Smooth muscle cell of the brain vasculature (primary cell): Measurements from ENCODE around the gene DOCK2.
"Not testable (repeated sequence)": the region's sequence is repeated elsewhere in the genome, so short reads cannot be mapped to it uniquely, and the experiment has no call there.

Experiments
- DNase-seq: peaks from one replicate; pipeline ENCODE4 v3.0.0-alpha.2; 2012; ENCODE audit warnings: low read depth, low spot score

Gene DOCK2

DNA sequence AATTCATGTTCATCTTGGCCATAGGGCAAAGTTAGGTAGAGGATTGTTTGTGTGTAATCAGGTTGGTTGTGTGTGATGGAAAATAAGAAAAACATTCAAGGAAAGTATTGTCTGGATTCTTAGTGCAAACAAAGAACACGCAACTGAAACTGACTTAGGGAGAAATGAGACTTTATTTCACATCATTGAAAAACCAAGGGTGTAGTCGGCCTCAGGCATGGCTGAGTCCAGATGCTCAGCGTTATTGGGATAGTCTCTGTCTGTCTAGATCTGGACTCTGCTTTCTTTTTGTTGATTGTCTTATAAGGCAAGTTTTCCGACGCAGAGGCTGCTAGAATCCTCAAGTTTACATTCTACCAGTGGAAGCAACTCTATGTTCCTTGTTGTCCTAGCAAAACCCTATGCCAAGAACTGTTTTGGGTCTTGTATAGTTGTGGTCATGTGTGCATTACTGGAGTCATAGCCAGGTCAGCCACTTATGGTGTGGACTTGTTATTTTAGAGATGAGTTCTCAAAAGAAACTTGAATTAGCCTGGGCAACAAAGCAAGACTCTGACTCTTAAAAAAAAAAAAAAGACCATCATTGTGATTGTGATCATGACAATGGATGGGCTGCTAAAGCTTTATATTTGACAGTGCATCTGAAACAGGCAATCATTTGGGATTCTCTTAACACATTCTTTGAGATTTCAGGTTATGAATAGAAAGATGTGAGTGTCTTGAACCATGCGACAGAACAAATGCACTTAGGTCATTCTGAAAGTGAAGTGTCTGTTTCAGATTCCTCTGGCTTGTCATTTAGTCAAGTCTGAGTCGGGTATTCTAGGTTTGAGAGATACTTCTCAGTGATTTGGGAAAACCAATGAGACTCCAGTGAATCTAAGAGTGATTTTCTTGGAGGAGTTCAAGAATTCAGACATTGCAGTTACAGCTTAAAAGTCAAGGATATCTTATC is 82.6 kb downstream of the DOCK2 start:
- no peak for DNase-seq

DNA sequence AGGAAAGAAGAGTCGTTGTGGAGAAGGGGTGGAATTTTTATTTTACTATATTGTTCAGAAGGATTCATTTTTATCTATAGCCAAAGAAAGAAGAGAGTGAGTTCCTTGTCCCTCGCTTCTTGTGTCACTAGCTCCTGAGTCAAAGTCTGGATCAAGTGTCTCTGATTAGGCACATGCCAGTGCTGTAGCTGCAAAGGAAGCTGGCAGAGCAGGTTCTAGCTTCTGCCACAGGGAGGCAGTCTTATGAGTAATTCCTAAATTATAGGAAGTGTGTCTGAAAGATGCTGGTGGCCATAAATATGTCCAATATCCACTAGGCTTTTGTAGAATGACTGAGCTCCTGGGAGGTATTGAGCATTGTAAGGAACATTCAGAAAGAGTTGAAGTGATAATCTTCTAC is 84.7 kb downstream of the DOCK2 start:
- no peak for DNase-seq

DNA sequence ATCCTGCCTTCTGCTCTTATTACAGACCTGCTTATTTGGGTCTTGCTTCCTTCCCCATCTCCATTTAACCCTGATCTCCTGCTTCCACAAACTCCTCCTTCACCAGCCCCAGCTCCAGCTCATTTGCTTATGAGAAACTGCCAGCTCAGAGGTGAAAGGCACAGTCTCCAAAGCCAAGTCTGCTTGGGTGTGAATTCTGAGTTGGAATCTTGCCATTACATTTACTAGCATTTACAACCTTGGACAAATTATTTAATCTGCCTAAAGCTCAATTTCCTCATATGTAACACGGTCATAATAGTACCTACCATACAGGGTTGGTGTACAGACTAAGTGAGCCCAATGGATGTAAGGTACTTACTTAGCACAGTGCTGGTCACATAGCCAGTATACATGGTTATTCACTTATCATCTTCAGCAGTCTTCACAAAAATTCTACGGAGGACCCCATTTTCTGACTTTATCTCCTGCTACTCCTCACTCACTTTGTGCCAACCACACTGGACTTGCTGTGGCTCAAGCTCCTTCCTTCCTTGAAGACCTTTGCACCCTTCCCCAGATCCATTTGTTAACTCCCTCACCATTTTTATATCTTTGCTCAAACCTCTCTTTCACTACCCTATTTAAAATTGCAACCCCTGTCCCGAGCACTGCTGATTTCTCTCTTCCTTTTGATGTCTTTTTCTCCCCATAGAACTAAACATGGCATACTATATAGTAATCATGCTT is 86.2 kb downstream of the DOCK2 start:
- DNase-seq: no peak

DNA sequence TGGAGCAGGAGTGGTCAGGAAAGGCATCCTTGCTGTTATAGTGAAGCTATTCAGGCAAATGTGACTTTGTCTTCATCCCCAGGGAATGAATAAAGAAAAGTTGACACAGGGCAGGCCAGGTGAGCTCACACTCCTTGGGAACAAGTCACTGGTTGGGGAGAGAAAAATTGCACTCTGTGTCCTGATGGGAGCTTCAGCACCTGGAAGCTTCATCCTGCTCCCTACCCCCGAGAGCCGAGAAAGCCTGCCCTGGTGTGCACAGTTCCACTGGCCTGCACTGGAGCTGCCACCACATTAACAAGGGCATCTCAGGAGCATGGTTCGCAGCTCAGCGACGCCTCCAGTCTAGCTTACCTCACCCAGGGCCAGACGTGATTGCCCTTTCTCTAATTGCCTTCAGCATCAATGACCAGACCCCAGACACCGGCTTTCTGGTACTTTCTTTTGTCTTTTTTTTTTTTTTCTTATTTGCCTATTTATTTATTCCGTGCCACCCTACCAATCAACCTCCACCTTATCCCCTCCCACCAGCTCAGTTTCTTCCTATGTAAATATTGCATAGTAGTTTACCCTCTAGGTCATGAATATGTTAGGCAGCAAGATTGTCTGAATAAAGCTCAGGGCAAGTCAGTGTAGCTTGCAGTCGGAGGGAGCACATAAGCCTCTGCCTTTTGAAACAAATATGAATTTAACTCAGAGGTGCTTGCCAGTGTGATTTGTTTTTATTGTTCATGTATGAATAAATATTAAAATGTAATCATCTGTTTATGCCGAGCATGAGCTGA is 87.4 kb downstream of the DOCK2 start:
- no peak for DNase-seq

DNA sequence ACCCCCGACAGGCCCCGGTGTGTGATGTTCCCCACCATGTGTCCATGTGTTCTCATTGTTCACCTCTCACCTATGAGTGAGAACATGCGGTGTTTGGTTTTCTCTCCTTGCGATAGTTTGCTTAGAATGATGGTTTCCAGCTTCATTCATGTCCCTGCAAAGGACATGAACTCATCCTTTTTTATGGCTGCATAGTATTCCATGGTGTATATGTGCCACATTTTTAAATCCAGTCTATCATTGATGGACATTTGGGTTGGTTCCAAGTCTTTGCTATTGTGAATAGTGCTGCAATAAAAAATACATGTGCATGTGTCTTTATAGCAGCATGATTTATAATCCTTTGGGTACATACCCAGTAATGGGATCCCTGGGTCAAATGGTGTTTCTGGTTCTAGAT is 88.6 kb downstream of the DOCK2 start:
- DNase-seq: not testable (repeated sequence)

DNA sequence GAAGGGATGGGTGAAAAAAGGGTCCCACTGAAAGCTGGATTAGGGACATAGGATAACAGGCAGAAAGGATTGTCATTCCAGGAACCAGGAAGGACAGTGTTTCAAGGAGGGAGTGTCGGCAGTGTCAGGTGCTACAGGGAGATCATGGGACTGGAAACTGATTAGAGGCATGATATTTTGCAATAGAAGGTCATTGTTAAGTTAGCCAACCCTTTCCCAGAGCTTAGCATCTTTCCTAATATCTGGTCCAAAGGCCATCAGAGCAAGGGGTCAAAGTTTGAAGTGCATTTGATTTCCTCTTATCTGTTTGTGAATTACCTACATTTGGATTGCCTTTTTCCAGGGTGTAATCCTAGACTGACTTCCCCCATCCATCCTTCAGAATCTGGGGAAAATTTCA is 91.3 kb downstream of the DOCK2 start:
- no peak for DNase-seq

DNA sequence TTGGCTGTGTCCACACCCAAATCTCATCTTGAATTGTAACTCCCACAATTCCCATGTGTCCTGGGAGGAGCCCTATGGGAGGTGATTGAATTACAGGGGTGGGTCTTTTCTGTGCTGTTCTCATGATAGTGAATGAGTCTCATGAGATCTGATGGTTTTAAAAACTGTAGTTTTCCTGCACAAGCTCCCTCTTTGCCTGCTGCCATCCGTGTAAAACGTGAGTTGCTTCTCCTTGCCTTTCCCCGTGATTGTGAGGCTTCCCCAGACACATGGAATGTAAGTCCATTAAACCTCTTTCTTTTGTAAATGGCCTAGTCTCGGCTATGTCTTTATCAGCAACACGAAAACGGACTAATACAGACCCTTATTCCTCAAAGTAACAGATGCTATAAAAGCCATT is 94.1 kb downstream of the DOCK2 start:
- no peak for DNase-seq

DNA sequence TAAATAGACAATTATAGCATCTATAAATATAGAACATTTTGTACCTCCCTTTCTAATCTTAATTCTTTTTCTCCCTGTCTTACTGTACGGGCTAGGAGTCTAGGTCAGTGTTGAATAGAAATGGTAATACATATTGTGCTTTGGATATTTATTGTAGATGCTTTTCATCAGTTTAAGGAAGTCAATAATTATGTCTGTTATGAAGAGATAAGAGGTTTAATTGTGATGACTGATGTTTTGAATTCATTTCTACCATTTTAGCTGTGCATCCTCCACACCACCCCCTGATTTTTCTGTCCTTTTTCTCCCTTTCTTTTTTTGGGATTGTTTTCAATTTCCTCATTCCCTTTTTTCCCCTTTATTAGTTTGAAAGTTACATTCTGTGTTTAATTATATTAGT is 95.8 kb downstream of the DOCK2 start:
- no peak for DNase-seq

DNA sequence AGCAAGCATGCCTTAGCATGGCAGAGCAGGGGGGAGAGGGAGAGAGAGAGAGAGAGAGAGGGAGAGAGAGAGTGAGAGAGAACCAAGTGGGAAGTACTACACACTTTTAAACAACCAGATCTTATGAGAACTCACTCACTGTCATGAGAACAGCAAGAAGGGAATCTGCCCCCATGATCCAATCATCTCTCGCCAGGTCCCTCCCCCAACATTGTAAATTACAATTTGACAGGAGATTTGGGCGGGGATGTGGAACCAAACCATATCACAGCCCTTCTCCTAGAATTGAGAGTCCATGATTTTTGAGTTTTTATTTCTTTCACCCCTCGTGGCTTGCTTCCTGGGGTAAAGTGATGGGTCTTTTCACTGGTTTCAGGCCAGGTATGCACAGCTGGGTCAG is 98.8 kb downstream of the DOCK2 start:
- no peak for DNase-seq

DNA sequence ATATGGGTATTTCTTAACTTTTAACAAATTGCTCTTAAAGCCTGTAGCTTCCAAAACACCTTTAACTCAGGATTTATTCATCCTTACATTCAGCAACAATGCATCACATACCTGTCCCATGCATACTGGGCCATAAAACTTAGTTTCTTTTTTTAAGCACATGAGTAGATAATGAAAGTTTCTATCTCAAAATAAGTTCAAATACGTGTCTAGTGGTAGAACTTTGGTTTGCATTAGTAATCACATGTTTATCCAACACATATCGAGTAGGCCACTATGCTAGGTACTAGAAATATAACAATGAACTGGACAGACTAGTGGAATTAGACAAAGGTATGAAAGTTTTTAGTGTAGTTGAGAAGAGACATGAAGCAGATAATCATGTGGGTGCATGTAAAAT is 99.6 kb downstream of the DOCK2 start:
- no peak for DNase-seq

DNA sequence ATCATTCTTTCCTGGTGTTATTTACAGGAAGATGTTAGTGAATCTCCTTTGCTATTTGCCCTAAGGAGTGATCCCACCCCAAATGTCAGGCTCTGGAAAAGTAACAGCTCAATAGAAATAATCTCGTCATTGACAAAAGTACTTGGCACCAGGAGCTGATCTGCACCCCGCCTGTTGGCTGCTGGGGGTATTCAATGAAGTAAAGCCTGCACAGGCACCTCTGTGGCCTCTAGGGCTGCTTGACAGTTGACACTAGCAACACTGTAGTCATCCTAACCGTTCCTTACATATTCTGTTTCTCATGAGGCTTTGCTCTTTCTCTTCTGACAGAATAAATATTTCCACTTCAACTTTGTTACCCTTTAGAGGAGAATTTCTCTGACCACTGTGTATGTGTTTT is 103.4 kb downstream of the DOCK2 start:
- no peak for DNase-seq

DNA sequence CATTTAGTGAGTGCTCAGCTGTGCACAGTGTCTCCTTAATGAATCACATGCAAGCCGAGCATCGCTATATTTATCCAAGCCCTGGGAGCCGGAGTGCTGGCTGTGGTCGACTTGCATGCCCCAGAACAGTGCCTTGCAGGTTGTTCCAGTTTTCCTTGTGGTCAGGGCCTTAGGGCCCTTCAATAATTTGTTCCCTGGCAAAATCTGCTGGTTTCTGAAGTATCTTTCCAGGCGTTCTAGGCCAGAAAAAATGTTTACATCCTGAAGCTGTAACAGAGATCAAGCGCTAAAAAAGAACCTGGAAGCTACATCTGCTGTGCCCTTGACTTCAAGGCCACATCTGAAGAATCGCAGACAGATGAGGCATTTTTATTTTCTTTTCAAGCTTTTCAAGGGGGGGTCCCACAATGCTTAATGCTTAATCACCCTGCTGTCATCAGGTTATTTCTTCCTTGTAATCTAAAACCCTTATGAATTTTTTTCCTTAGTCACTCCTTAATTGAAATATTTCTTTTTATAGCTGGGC is 105.8 kb downstream of the DOCK2 start:
- peak; percentile 74 for DNase-seq

DNA sequence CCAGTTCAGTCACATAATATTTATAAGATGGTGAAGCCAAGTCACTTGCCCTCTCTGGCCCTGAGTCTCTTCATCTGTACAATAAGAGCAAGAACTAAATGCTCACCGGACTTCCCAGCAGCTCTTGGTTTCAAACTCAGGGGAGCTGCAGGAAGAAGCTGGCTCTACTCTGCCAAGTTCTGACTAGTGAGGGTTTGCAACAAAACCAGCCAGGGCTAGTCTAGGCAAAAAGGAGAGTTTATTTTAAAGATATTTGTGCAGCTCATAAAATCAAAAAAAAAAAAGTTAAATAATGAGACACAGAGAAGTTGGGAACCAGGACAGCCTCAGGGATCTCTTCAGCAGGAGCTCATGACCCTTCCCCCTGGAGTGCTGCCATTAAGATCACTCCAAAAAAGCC is 107.3 kb downstream of the DOCK2 start:
- DNase-seq: no peak

DNA sequence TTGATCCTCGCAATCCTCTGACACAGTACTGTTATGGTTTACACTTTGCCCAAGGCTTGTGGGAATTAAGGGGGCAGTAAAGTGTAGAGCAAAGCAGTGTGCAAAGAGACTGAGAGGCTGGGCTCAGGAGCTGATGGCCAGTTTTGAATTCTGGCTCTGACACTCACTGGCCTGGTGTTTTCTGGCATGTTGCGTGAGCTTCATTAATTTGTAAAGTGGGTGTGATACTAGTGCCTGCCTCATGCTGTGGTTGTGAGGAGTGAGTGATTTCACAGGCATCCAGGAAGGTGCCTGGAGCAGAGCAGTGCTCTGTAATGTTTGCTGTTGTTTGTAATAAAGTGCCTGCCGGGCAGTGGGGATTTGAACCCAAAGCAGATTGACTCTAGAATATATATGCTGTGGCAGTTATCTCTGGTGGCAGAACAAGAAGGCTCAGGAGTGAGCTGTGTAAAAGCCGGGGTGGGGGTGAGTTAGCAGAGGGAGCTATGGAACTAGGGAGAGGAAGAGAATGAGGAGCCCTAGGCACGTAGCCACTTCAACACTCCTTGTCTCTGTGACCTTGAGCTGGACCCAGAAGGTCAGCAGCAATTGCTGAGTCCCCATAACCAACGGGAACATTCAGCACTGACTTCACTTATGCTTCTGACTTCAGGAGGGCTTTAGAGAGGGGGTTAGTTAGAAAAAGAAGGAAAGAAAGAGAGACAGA is 108.5 kb downstream of the DOCK2 start:
- no peak for DNase-seq

DNA sequence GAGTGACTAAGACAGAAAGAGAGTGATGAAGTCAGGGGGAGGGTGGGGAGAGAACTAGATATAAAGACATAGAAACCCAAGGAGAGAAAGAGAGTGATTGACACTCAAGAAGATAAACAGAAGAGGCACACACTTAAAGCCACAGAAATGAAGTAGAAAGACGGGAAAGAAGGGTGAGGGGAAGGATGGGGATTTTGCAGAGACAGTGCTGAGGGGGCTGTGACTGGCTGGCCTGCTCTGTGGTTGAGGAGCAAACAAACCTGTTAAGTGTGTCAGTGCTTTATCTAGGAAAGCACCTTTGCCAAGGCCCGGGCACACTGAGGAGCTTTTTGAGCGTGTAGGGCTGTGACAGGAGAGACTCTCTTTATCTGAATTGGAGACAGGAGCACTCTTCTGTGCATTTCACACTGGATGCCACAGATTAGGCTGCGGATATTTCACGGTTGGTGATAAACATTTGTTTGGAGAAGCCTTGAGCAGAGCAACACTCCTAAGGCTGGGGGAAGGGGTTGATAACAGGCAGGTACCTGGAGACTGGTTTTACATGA is 109.1 kb downstream of the DOCK2 start:
- no peak for DNase-seq

DNA sequence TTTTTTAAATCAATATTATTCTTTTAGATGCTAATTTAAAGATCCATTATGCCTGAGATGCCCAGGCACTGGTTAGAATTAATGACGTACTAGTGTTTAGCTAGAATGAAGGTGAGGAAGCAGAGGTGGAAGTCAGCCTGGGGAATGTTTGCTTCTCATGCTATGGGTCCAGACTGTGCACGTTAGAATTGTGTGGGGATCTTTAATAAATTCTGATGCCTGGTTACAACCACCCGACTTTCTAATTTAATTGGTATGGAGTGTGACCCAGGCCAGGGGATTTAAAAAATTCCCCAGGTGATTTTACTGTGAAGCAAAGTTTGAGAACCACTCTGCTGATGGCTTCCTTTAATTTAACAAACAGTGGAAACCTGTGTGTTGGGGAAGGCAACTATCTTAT is 111.1 kb downstream of the DOCK2 start:
- no peak for DNase-seq

DNA sequence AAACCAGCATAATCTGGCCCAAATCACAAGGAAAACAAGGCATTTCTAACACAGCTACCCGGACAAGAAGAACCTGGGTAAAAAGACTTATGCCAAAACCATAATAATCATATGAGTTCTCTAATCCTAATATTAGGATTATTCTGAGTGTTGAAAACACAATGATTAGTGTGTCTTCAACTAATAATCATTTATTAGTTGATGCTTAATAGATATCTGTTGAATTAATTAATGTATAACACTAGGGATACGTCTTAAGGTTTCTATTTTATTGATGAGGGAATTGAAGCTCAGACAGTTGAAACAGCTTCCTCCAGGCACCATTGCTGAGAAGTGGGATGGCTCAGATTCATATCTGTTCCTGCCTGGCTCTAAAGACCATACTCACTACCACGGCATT is 112.2 kb downstream of the DOCK2 start:
- no peak for DNase-seq

DNA sequence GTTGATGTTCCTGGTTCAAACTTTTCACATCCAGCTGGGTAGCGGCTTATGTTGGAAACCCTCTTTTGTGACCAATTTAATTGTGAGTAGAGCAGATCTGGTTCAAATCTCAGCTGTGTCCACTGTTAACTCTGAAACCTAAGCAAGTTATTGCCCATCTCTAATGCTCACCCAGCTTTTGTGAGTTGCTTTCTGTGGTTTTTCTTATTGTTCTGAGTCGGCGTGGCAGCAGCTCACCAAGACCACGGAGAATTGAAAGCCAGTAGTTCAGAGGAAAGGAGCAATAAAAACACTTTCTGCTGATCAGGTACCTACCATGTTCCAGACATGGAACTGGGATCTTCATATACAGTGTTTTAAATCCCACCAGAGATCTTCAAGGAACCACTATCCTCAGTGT is 114.4 kb downstream of the DOCK2 start:
- DNase-seq: no peak

DNA sequence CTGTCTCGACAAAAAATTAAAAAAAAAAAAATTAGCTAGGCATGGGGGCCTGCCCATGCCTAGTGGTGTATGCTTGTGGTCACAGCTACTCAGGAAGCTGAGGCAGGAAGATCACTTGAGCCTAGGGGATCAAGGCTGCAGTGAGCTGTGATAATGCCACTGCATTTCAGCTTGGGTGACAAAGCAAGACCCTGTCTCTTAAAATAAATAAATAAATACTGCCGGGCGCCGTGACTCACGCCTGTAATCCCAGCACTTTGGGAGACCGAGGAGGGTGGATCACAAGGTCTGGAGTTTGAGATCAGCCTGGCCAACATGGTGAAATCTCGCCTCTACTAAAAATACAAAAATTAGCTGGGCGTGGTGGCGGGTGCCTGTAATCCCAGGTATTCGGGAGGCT is 115.5 kb downstream of the DOCK2 start:
- not testable (repeated sequence) for DNase-seq

DNA sequence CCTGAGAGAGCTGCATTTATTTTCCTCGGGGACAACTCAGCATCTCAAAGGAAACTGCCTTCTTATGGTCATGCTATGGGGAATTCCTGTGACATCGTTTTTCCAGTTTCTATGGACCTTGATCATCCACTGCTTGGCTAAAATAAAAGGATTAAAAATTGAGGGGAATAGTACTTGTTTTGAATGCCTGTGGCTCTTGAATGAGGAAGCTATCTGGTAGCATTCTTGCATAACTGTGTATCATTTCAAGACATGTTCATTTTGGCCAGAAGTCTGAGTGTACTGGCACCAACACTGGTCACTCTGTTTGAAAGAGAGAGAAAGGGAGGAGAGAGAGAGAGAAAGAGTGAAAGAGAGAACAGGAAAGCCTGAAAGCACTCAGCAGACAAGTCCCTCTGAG is 116.7 kb downstream of the DOCK2 start:
- DNase-seq: no peak

DNA sequence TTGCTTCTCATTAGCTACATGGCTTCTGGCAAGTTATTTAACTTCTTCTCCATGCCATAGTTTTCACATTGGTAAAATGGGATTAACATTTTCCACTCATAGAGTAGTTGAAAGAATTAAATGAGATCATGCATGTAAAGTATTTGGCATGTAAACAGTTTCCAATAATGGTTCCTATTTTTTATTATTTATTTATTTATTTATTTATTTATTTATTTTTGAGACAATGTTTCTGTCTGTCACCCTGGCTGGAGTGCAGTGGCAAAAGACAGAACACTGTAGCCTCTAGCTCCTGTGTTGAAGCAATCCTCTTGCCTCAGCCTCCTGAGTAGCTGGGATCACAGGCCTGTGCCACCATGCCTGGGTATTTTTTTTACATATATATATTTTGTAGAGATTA is 117.7 kb downstream of the DOCK2 start:
- no peak for DNase-seq
